HepG2 (cell line): Measurements from ENCODE around the gene ELP4. TPM values are rescaled to one million over a fixed set of nuclear protein-coding genes. Genes with fewer than 3 reads are reported as not detected.

ENCODE experiments used
- ATF7 ChIP-seq, 2 experiments: fragments of 450-650 bp in 1 of 2; sonication (generic) in 1 of 2; formaldehyde crosslinking in 1 of 2; IDR thresholded peaks; 2 replicates each; pipeline versions ENCODE4 v1.4.0 to v1.6.1; 2016 to 2020; ENCODE audit warnings: antibody characterized with exemption in 1 of 2, mild to moderate bottlenecking in 1 of 2, missing genetic modification reagents in 1 of 2
- ETV5 ChIP-seq: IDR thresholded peaks from 2 replicates; pipeline ENCODE4 v1.6.1; 2018; ENCODE audit warnings: missing biosample characterization, missing genetic modification reagents, inconsistent platforms, borderline replicate concordance
- HOXA9 ChIP-seq: sonication (generic); formaldehyde crosslinking; IDR thresholded peaks from 2 replicates; pipeline ENCODE4 v1.8.1; 2022; ENCODE audit warnings: missing genetic modification reagents, mild to moderate bottlenecking, moderate library complexity, borderline replicate concordance
- MIER3 ChIP-seq: IDR thresholded peaks from 2 replicates; pipeline ENCODE4 v1.6.1; 2016; ENCODE audit warnings: missing compliant biosample characterization, borderline replicate concordance
- RFX5 ChIP-seq: IDR thresholded peaks from 2 replicates; pipeline ENCODE4 v1.6.1; 2011; ENCODE audit warnings: low read depth, low read length, improper control_type of control experiment
- SRY ChIP-seq: sonication (generic); formaldehyde crosslinking; IDR thresholded peaks from 2 replicates; pipeline ENCODE4 v1.8.0; 2022; ENCODE audit warnings: mild to moderate bottlenecking, missing genetic modification reagents
- TARDBP ChIP-seq: sonication (generic); formaldehyde crosslinking; IDR thresholded peaks from 2 replicates; pipeline ENCODE4 v1.8.0; 2022; ENCODE audit warnings: mild to moderate bottlenecking, missing genetic modification reagents
- TEF ChIP-seq: sonication (generic); formaldehyde crosslinking; IDR thresholded peaks from 2 replicates; pipeline ENCODE4 v1.5.0; 2020; ENCODE audit warnings: missing genetic modification reagents
- THAP9 ChIP-seq: sonication (generic); formaldehyde crosslinking; IDR thresholded peaks from 2 replicates; pipeline ENCODE4; 2020; ENCODE audit warnings: missing genetic modification reagents, mild to moderate bottlenecking, borderline replicate concordance
- ZBTB4 ChIP-seq: sonication (generic); formaldehyde crosslinking; IDR thresholded peaks from 2 replicates; pipeline ENCODE4 v1.4.0; 2020; ENCODE audit warnings: missing genetic modification reagents, mild to moderate bottlenecking, borderline replicate concordance
- ZNF567 ChIP-seq: sonication (generic); formaldehyde crosslinking; IDR thresholded peaks from 2 replicates; pipeline ENCODE4 v1.8.1; 2023; ENCODE audit warnings: mild to moderate bottlenecking, missing genetic modification reagents, borderline replicate concordance
- ZNF569 ChIP-seq: sonication (generic); formaldehyde crosslinking; IDR thresholded peaks from 2 replicates; pipeline ENCODE4 v1.5.0; 2020; ENCODE audit warnings: mild to moderate bottlenecking, missing genetic modification reagents, moderate library complexity, borderline replicate concordance
- ZNF619 ChIP-seq: sonication (generic); formaldehyde crosslinking; IDR thresholded peaks from 2 replicates; pipeline ENCODE4 v1.4.0; 2020; ENCODE audit warnings: mild to moderate bottlenecking, missing genetic modification reagents
- ZNF713 ChIP-seq: sonication (generic); formaldehyde crosslinking; IDR thresholded peaks from 2 replicates; pipeline ENCODE4 v1.4.0; 2020; ENCODE audit warnings: mild to moderate bottlenecking, missing genetic modification reagents
- ZNF766 ChIP-seq: sonication (generic); formaldehyde crosslinking; IDR thresholded peaks from 2 replicates; pipeline ENCODE4 v1.5.0; 2020; ENCODE audit warnings: missing genetic modification reagents, borderline replicate concordance
- ZNF777 ChIP-seq: sonication (generic); formaldehyde crosslinking; IDR thresholded peaks from 2 replicates; pipeline ENCODE4 v1.4.0; 2020; ENCODE audit warnings: missing genetic modification reagents
- ZNF878 ChIP-seq: sonication (generic); formaldehyde crosslinking; IDR thresholded peaks from 2 replicates; pipeline ENCODE4 v1.8.1; 2023; ENCODE audit warnings: mild to moderate bottlenecking, missing genetic modification reagents, moderate library complexity
- ZNF891 ChIP-seq: sonication (generic); formaldehyde crosslinking; IDR thresholded peaks from 2 replicates; pipeline ENCODE4 v1.5.0; 2020; ENCODE audit warnings: mild to moderate bottlenecking, missing genetic modification reagents
- polyA plus RNA-seq, 8 experiments: library from polyadenylated mRNA; depleted of rRNA in 3 of 8; stranded (reverse) in 7 of 8; unstranded in 1 of 8; fragments of >200 nt; fragmentation: Illumina TruSeq in 4 of 8; extraction: Trizol in 4 of 8; gene quantifications; 2 replicates each; pipeline versions ENCODE4 v1.2.1 to v1.2.3, GENCODE V29; 2011 to 2016; ENCODE audit warnings: low read depth in 4 of 8, missing spikeins in 1 of 8, mixed read lengths in 1 of 8; ENCODE audit not compliant: insufficient read depth in 1 of 8
- total RNA-seq, 5 experiments: library from RNA; depleted of rRNA; stranded (reverse); fragments of >200 nt; fragmentation: Illumina TruSeq; extraction: Trizol; gene quantifications; 2 replicates each; pipeline ENCODE4 v1.2.3, GENCODE V29; 2016; ENCODE audit warnings: low read depth in 1 of 5
- TF ChIP-seq, protein P1 (sequence below): sonication (generic); formaldehyde crosslinking; IDR thresholded peaks from 2 replicates; pipeline ENCODE4 v1.8.1; 2022; ENCODE audit warnings: low read depth, mild to moderate bottlenecking, missing genetic modification reagents

ELP4 gene
- total and polyA plus RNA-seq, 2 of the 13 experiments (the other 11 are each of a cell fraction or from before 2014, with no cell fraction given), result 12.8 to 19.1 TPM

DNA sequence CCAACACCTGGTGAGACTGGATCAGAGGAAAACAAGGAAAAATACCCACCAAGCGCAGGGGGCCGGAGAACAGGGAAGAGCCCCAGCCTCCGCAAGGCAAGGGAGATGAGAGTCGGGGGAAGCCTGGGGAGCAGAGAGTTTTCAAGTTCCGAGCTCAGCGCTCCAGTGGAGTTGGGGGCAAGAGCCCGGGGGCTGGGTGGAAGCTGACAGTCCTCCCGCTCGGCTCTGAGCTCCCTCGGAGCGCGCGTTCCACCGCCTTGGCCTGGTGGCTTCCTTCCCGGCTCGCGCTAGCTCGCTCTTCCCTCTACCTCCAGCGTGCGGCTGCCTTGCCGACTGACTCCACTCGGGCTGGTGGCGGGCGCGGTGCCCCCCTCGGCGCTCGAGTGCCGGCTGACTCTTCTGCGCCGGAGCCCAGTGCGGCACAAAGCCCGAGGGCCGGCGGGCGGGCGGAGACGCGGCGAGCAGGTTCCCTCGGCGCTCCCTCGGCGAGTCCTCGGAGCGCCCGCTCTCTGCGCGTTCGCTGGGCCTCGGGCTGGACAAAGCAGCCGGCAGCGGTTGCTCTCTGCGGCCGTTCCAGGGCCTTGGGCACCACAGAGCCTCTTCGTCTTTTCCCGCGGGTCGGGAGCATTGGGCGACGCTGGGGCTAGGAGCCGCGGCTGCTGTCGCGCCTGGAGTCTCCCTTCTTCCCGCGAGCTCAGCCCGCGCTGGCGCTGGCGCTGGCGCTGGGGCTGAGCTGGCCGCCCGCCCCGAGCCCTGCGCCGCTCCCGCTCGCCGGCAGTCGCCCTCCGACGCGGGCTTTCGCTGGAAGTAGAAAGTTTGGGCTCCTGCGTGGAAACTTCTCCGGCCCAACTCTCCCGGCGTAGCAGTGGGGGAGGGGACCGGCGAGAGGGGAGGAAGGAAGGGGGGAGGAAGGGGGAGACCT, 300.6 kb downstream of the ELP4 start (continued):
- no peak for TF ChIP-seq ZBTB4 (CRISPR knock-in tag)
- TF ChIP-seq TARDBP (CRISPR knock-in tag), result no peak
- no peak for TF ChIP-seq ZNF713
- no peak for TF ChIP-seq ZNF766 (CRISPR knock-in tag)
- peak; percentile 50; the same call in 1 of the 2 replicates for TF ChIP-seq ZNF777 (CRISPR knock-in tag)
- TF ChIP-seq THAP9 (CRISPR knock-in tag), result no peak
- TF ChIP-seq RFX5, result no peak
- TF ChIP-seq ZNF569 (CRISPR knock-in tag), result no peak
- TF ChIP-seq ZNF567 (CRISPR knock-in tag), result no peak
- no peak for TF ChIP-seq MIER3
- TF ChIP-seq ZNF891 (CRISPR knock-in tag), result 0 out of 2 replicates have a peak, but pooled peaks have one; percentile 22
- TF ChIP-seq, protein P1, sequence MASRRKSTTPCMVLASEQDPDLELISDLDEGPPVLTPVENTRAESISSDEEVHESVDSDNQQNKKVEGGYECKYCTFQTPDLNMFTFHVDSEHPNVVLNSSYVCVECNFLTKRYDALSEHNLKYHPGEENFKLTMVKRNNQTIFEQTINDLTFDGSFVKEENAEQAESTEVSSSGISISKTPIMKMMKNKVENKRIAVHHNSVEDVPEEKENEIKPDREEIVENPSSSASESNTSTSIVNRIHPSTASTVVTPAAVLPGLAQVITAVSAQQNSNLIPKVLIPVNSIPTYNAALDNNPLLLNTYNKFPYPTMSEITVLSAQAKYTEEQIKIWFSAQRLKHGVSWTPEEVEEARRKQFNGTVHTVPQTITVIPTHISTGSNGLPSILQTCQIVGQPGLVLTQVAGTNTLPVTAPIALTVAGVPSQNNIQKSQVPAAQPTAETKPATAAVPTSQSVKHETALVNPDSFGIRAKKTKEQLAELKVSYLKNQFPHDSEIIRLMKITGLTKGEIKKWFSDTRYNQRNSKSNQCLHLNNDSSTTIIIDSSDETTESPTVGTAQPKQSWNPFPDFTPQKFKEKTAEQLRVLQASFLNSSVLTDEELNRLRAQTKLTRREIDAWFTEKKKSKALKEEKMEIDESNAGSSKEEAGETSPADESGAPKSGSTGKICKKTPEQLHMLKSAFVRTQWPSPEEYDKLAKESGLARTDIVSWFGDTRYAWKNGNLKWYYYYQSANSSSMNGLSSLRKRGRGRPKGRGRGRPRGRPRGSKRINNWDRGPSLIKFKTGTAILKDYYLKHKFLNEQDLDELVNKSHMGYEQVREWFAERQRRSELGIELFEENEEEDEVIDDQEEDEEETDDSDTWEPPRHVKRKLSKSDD (CRISPR knock-in tag), result no peak
- no peak for TF ChIP-seq ETV5 (CRISPR knock-in tag)
- TF ChIP-seq ZNF619 (CRISPR knock-in tag), result no peak
- no peak for TF ChIP-seq SRY (CRISPR knock-in tag)
- no peak for TF ChIP-seq ATF7 (IDR thresholded peaks at IDR 0.05)
- TF ChIP-seq ATF7 (CRISPR knock-in tag; IDR thresholded peaks at IDR 0.05), result no peak
- no peak for TF ChIP-seq HOXA9 (CRISPR knock-in tag)
- TF ChIP-seq ZNF878 (CRISPR knock-in tag), result no peak
- TF ChIP-seq TEF, result no peak
